HG03432 (cell line): ENCODE data around the gene HSPB2.
A peak's percentile ranks its signal among the peaks of the same experiment; 100 is the strongest.
"Not testable (repeated sequence)": the region's sequence is repeated elsewhere in the genome, so short reads cannot be mapped to it uniquely, and the experiment has no call there.

Experiments
- ATAC-seq: cut with Tn5 transposase; IDR thresholded peaks from one replicate; pipeline ENCODE4 v1.9.1; 2021; ENCODE audit warnings: mild to moderate bottlenecking, moderate library complexity; ENCODE audit not compliant: unreplicated experiment

Gene HSPB2

GRCh38 chr11:111913031-111913861 lies 712 bp downstream of the HSPB2 start:
- ATAC-seq, result no peak

- no peak for ATAC-seq
Measured at GRCh38 chr11:111913997-111914396, 1.5 kb downstream of the HSPB2 start.

- ATAC-seq, result no peak
Measured at GRCh38 chr11:111916768-111917167, 4.2 kb downstream of the HSPB2 start.

GRCh38 chr11:111917312-111917711 lies 4.8 kb downstream of the HSPB2 start:
- no peak for ATAC-seq

GRCh38 chr11:111917788-111918187 lies 5.3 kb downstream of the HSPB2 start:
- no peak for ATAC-seq

GRCh38 chr11:111918390-111919256 lies 6.1 kb downstream of the HSPB2 start, which contains the start of gene C11orf52:
TSS of gene C11orf52 (plus strand) at chr11:111918913. CDS start at chr11:111918973, 60 bp downstream.
- no peak for ATAC-seq

GRCh38 chr11:111920908-111921307 lies 8.4 kb downstream of the HSPB2 start:
- ATAC-seq, result no peak

GRCh38 chr11:111921541-111922230 lies 9.2 kb downstream of the HSPB2 start:
- ATAC-seq, result no peak

GRCh38 chr11:111922803-111923202 lies 10.3 kb downstream of the HSPB2 start:
- no peak for ATAC-seq

- ATAC-seq, result no peak
Measured at GRCh38 chr11:111923351-111923788, 10.8 kb downstream of the HSPB2 start.

- no peak for ATAC-seq
Measured at GRCh38 chr11:111923951-111924350, 11.4 kb downstream of the HSPB2 start.

- ATAC-seq, result no peak
Measured at GRCh38 chr11:111925953-111926352, 13.4 kb downstream of the HSPB2 start.

GRCh38 chr11:111926505-111927391 lies 14.2 kb downstream of the HSPB2 start:
- ATAC-seq, result peak; percentile 96

GRCh38 chr11:111930472-111930871 lies 17.9 kb downstream of the HSPB2 start:
- no peak for ATAC-seq

- no peak for ATAC-seq
Measured at GRCh38 chr11:111932611-111932950, 20.0 kb downstream of the HSPB2 start.

- ATAC-seq, result not testable (repeated sequence)
Measured at GRCh38 chr11:111933176-111933575, 20.6 kb downstream of the HSPB2 start.

GRCh38 chr11:111933872-111934271 lies 21.3 kb downstream of the HSPB2 start:
- no peak for ATAC-seq

- no peak for ATAC-seq
Measured at GRCh38 chr11:111934306-111934705, 21.8 kb downstream of the HSPB2 start.

GRCh38 chr11:111935317-111936039 lies 22.9 kb downstream of the HSPB2 start:
- no peak for ATAC-seq
